Daoy (cell line): ENCODE results near the gene SV2C. TPM values are rescaled to one million over a fixed set of nuclear protein-coding genes. Genes with fewer than 3 reads are reported as not detected.
"Not testable (repeated sequence)": the region's sequence is repeated elsewhere in the genome, so short reads cannot be mapped to it uniquely, and the experiment has no call there.

Source experiments
- DNase-seq: peaks from one replicate; pipeline ENCODE4 v3.0.0-alpha.2; 2015; ENCODE audit warnings: low read depth
- total RNA-seq: library from RNA; depleted of rRNA; stranded (reverse); fragments of >200 nt; shearing (Covaris generic); gene quantifications from 2 replicates; pipeline ENCODE4 v1.2.3, GENCODE V29; 2014

The SV2C gene
- total RNA-seq, 1 experiment from 2014 or later: 0.11 TPM

DNA sequence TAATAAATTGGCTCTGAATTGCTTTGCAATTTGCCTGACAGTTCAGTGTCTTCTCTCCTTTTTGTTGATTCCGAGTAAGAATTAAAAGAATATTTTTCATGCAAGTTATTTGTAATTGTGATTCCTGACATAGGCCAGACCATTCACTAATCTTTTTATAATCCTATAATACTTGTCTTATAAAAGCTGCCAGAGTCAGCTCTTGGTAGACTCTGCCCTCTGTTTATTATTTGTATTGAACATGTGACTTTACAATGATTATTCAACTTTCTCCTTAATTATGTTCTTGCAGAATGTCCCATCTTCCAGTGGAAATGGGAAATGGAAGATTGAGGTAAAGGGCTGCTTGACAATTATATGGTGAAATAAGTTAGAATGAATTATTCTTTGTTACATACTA is 121.0 kb downstream of the SV2C start:
- DNase-seq: no peak

DNA sequence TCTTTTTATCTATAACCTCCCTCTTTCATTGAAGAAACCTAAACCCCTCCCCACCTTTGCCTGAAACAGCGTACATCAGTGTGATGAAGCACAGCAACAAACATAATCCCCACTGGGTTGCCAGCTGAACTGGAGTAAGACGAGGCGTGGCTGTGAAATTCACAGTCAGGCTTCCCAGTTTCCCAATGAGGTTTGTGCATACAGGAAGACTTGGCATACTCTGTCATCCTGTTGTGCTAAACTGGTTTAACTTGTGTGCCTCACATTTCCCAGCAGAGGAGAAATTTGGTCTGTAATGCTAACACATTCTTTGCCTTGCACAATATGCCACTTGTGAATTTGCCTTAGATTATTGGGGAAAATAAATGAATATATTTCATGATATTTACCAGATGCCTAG is 121.5 kb downstream of the SV2C start:
- DNase-seq: no peak

DNA sequence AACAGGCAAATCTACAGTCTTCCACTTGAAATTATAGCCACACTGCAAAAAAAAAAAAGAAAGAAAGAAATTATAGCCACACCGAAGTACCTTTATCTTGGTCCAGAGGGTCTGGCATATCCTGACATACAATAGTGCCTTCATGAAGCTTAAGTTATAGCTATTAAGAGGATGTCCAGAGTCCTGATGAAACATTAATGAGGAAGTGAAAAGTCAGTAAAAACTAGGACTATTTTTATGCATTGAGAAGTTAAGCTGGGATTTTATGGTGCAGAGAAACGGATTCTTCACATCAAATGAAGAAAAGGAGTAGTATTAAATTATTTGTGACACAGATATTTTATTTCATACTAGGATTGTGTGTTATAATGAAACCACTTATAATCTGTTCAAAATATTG is 123.9 kb downstream of the SV2C start:
- no peak for DNase-seq

DNA sequence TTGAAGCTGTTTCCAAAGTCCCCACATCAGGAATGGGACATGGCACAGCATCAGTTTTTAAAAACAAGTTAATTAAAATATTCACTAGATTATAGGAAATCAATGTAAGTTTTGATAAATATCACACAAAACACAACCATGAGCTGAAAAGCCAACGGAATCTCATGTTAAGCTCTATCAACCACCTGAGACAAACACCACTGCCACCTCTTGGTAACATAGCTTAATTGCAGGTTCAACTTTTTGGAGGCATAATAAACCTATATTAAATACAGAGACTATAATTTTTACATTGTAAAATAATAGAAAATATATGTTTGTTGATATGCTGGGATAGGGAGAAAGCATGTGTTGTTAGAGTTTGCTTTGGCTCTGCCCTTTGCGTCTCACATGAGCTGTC is 126.1 kb downstream of the SV2C start:
- no peak for DNase-seq

DNA sequence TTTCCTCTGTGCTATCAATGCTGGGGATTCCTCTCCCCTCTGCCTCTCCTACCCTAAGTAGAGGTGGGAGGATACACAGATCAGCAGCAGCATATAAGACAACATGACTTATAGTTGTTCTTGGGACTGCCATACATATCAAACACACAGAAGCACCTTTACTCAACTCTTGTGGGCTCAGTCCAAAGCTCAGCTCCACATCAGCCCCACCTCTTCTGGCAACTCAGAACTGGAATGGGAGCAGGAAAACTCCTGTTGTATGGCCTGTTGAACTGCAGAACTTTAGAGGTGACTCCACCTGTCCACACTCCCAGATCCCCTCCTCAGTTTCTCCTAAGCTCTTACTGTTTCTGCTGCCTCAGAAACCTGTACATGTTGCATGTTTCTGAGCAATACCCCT is 127.8 kb downstream of the SV2C start:
- no peak for DNase-seq

DNA sequence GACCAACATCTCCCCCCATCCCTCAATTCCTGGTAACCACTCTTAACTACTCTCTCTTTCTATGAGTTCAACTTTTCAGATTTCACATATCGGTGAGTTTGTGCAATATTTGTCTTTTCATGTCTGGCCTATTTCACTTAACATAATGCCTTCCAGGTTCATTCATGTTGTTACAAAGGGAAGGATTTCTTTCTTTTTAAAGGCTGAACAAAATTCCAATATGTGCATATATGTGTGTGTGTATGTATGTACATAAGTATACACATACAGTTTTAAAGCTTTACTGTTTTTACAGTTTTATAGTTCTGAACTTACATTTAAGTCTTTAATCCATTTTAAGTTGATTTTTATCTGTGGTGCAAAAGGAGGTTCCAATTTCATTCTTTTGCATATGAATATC is 130.7 kb downstream of the SV2C start:
- DNase-seq: no peak

DNA sequence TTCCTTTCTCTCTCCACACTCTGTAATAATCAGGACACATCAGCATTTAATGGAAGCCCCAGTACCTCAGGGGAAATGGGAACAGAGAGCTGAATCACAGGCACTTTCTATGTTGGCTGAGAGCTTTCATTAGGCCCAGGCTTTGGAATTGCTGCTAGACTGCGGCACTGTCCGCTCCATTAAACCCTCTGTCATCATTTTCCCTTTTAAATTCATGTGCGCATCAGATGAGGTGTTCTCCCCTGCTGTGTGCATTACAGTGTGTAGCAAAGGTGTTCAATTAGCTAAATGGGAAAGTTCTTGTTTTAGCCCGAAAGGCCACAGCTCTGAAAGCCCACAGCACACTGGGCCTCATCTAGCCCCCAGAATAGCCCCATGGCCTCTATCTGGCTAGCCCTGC is 133.6 kb downstream of the SV2C start:
- DNase-seq: no peak

DNA sequence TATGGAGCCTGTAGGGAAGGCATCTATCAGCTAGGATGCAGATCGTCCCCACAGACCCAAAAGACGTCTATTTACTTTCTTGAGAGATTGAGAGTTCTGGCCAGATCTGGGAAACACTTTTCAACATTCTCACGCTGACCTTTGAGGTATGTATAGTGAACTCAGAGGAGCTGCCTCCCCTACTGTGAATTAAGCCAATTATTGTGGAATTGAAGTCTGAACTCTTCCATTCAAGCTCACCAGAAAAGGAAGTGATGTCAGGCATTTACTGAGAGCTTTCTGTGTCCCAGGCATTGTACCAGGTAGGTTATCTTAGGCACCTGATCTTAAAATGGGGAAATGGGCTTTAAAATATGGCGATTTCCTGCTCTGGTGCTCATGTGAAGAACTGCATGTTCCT is 136.5 kb downstream of the SV2C start:
- no peak for DNase-seq

DNA sequence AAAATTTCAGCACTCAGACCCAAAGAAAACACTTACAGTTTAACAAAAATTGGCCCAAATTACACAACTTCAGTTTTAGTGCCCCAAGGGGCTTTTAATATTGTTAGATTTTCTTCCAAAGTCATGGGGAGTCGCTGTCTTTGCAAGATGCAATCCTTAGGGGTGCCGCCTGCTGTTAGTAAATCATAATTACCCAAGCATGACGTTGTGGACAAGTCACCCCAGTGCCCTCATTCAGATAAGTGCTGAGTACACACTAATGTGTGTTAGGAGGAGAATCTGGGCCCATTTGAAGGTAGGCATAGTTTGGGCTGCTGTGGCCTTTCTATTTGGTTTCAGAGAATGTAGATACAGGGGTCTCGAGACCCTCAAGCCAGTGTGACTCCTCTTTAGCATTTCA is 138.1 kb downstream of the SV2C start:
- no peak for DNase-seq

DNA sequence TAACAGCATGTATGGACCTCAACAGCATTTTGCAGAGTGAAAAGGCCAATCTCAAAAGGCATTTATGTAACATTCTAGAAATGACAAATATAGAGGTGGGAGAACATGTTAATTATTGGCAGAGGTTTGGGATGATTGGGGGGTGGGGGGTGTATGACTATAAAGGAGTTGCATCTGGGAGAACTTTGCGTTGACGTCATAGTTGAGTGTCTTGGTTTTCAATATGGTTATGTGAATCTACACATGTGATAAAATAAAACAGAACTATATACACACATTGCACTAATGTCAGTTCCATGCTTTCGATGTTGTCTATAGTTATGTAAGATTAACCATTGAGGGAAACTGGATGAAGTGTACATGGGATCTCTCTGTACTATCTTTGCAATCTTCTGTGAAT is 139.1 kb downstream of the SV2C start:
- DNase-seq: no peak

DNA sequence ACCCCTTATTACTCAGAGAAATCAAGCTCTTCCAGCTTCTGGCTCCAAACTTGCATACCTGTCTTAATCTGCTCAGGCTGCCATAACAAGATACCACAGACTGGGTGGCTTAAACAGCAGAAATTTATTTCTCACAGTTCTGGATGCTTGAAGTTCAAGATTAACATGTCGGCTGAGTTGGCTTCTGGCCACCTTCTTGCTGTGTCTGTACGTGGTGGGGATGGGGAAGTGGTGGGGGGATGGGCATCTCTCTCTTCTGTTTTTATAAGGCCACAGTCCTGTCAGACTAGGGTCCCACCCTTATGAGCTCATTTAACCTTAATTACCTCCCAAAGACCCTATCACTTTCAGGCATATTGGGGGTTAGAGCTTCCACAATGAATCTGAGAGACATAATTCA is 140.5 kb downstream of the SV2C start:
- DNase-seq: no peak

DNA sequence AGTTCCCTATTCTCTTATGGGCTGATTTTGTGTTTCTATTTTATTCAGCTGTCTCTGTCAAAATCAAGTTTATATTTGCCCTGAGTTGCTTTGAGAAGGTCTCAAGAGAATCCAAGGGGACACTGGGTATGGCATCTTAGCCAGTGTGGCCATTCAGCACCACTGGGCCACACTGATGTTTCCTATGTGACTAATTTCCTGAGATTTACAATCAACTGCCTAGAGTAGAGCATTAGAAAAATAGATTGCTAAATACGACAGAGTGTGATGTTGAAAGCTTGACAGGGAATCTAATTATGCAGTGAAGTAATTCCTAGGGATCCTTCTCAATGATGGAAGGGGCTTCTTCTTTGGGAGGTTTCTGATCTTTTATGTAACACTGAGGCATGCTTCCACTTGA is 141.7 kb downstream of the SV2C start:
- no peak for DNase-seq

DNA sequence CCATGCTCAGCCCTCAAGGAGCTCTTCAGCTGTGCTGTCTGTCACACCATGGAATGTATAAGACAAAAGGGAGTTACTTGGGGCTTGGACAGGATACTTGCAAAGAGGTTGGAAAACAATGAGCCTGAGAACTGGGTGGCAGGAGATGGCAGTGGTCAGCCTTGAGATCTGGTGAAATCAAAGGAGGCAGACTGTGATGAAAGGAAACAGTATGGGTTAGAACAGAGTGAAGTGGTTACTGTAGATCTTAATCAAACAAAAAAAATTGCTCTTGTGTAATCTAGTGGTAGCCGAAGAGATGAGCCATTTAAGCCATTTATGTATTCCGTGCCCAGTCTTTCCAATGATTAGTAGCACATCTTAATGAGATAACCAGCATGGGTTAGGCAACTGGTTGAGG is 142.2 kb downstream of the SV2C start:
- DNase-seq: no peak

DNA sequence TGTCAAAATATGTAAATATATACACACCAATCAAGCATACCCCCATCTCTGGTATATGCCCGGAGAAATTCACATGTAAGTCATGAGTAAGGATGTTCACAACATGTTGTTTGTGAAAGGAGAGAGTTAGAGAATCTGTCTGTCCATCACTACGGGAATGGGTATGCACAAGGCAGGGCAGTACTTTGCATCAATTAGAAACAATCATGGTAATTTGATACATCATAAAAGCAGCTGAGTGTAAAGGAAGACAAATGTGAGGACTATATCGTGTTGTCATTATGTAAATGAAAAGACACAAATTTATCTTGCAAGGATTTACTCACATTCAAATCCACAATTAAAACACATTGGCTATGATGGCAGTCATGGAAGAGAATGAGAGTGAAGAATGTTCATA is 146.7 kb downstream of the SV2C start:
- DNase-seq: no peak

DNA sequence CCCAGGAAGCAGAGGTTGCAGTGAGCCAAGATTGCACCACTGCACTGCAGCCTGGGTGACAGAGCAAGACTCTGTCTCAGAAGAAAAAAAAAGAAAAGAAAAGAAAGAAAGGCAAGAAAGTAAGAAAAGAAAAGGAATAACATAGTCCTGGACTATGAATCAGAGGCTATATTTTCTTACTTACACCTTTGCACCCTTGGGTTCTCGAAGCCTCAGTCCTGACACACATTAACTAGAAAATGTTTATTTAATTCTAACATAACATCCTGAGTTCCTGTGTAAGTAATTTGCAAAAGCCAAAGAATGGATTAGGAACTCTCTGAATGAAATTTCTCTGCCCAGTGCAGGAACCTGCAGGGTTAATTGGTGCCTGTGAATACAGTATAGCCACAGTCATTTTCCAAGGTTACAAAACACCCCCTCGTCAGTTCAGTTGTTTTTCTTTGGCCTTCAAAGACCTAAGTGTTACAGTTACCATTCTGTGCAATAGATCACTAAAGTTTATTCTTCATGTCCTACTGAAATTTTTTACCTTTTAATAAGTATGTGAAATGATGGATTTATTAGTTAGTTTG is 147.6 kb downstream of the SV2C start:
- no peak for DNase-seq

DNA sequence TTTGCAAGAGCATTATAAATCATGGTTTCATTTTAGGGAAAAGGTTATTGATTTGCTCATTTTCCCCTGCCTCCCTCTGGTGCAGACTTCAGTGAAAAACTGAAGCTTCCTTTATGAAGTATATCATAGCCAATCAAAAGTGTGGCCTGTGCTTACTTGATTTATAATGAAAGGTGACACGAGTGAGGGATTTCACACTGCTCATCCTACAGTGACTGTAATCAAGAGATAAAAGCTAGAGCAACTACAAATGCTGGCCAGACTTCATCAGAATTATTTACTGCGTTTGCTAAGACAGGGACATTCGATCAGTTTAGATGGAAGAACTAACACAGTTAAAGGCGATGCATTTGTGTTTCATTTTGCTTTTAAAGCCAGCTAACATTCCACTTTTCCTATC is 151.5 kb downstream of the SV2C start:
- DNase-seq: no peak

DNA sequence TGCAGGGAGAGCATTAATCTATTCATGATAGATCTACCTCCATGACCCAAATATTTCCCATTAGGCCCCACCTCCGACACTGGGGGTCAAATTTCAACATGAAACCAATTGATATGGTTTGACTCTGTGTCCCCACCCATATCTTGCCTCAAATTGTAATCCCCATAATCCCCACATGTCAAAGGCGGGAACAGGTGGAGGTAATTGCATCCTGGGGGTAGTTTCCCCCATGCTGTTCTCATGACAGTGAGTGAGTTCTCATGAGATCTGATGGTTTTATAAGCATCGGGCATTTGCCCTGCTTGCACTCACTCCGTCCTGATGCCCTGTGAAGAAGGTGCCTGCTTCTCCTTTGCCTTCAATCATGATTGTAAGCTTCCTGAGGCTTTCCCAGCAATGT is 153.5 kb downstream of the SV2C start:
- DNase-seq: no peak

DNA sequence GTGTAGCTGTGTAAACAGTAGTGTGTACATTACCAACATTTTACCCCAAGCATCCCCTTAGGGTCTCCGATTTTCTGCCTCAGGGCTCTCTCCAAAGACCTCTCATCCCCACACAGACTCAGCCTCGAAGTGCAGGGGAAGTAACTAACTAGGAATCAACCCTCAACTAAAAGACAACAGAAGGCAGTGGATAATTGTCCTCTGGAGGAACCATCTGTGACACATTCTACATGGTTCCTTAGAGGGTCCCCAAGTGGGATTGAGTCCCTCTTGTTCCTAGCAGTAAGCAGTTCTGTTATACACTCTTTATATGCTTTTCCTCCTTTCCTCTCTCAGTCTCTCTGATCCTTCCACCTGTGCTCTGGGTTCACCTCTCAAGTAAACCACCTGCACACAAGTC is 157.2 kb downstream of the SV2C start:
- no peak for DNase-seq

DNA sequence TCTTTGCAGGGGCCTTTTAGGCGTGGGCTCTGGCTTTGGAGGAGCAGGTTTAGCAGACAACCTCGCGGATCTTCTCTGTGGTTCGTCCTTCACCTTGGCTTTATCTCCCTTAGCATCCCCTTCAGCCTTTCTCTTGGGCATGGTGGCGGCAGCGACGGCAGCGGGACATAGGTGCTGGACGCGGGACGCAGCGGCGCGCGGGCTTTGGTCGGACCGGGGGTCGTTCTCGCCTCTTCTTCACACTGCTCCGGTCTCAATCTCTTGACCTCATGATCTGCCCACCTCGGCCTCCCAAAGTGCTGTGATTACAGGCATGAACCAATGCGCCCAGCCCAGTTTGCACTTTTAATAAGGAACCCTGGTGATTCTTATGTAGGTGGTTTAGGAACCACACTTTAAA is 159.0 kb downstream of the SV2C start:
- not testable (repeated sequence) for DNase-seq

DNA sequence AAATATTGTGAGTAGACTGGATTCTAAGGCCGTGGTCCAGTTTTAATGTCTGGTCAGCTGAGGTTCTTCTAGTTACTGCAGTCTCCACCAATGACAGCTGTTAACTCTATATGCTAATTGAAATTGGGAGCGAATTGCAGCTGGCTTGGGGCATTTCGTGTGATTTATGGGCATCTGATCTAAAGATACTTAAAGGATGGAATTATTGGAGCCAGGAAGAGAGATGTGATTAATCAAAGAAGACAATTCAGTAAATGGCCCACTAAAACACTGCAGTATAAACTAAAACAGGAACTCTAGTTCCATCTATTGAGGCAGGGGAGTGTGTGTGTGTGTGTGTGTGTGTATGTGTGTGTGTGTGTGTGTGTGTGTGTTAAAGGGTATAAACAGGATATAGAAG is 162.4 kb downstream of the SV2C start:
- no peak for DNase-seq

DNA sequence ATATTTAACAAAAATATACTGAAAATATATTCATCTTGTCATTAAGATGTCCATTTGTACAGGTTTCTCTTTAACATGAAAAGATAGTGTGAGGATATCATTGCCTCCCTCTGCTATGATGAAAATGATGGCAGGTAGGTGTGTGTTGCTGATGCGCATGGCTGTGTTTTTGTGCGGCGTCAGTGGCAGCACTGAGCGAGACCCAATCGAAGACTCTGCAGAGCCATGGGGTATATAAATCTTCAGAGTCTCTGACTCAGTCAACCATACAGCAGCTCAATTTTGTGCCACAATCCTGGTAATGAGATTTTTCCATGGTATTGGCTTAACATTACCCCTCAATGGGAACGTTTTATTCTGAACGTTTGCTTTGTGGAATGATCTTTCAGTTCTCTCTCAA is 166.4 kb downstream of the SV2C start:
- DNase-seq: no peak

DNA sequence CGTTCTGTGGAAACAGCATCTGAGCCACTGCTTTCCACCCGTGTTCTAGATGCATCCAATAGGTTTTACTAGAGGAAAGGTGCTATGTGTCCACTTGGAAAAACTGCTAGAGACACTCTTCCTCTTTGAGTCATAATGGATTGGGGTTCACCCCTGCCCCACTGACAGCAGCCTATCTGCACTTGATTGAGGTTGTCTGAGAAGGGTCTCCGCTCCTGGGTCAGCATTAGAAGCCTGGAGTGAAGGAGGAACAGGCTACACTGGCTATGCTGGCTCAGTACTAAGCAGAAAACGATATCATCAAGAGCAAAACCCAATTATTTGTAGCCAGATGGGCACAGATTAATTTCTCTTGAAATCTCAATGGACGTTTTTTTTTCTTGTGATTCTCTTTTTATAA is 167.3 kb downstream of the SV2C start:
- DNase-seq: no peak

DNA sequence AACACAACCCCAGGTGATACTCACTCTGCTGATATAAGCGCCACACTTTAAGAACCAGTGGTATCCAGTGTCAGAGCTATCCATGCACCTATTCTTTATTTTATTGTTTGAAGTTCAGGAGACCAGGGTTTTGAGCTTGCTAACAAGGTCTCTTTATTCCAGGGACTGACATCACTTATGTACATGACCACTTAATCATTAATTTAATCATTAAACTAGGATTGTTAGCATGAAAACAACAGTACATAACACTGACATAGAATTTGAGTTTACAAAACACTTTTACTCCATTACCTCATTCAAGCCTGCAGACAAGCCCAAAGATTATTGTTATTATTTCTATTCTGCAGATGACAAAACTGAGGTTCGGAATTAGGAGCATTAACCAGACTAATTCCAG is 168.5 kb downstream of the SV2C start:
- DNase-seq: no peak

DNA sequence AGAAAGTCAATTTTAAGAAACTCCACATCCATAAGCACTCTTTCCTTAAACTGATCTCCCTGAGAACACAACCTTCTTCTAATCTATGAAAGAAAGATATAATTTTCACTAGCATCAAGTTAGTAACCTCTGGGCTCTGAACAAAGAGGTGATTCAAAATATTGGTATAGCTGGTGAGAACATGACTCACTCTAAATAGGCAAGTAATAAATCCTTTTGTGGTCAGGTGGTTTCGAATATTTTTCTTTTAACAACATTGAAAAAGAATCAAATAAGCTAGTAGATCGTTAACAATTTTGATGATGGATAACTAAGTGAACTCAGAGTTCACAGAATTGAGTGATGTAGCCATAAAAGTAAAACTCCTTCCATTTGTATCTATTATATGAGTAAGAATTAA is 169.3 kb downstream of the SV2C start:
- no peak for DNase-seq
